ENCODE data around the gene GRIN2A. TPM values are rescaled to one million over a fixed set of nuclear protein-coding genes. Genes with fewer than 3 reads are reported as not detected.

Gene GRIN2A
- total RNA-seq, 1 donor from 2014 or later = not detected

DNA sequence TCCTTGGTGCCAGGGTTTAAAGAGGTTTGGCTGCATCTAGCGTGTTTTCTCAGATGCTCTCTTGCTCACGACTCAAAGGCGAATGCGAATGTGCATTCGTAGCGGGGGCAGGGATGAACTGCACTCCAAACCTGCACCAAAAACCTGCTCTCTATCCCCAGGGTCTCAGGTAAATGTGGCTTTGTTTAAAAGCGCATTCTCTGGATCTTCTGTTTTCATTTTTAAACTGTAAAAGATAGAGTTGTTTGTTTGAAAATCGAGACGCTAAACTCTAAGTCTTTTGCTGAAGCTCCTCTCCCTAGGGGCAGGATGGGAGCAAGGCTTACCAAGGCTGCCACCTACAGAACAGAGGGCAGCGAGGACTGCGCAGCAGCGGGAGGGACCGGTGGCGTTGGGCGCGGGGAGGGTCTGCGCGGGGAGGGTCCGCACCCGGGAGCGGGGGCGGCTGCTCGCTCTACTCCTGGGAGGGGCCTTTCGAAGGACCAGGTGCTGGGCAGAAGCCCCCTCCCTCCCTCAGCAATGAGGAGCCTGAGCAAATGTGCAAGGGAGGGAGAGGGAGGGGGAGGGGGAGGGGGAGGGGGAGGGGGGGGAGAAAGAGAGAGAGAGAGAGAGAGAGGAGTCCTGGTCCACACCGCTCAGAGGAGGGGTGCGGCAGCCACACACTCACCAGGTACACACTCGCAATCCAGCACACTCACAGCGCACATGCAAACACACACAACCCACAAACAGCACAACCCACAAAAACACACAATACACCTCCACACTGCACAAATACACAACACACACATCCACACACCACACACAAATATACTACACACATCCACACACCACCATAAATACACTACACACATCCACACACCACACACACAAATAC is 142.8 kb downstream of the GRIN2A start:
- Mint-ChIP-seq H3K4me3 (no peak overlapping the region), H3K9me3 (no peaks in the 10 kb centered on the region), H3K27me3 (no peaks in the 10 kb centered on the region), H3K36me3 (ENCODE audit: low read depth) (no peaks in the 10 kb centered on the region), H3K4me1 (no peaks in the 10 kb centered on the region), H3K27ac (no peak overlapping the region)
- intact Hi-C loops (cut with micrococcal nuclease) = no loop called here
- DNase-seq = no peak

DNA sequence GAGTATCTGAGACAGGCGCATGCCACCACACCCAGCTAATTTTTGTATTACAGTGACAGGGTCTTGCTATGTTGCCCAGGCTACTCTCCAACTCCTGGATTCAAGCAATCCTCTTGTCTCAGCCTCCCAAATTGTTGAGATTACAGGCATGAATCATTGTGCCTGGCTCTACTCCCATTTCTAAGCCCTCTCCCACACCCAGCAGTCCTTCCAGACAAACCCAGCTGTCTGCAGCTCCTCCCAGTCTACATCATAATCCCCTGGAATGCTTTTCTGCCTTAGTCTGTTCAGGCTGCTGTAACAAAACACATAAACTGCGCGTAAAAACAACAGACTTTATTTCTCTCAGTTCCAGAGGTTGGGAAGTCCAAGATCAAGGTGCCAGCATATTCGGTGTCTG is 144.5 kb downstream of the GRIN2A start:
- no peak overlapping the region for H3K27ac Mint-ChIP-seq
- intact Hi-C loops (cut with micrococcal nuclease) = no loop called here
- DNase-seq = no peak
- H3K27me3 Mint-ChIP-seq = no peaks in the 10 kb centered on the region
- no peaks in the 10 kb centered on the region for H3K36me3 Mint-ChIP-seq (ENCODE audit: low read depth)
- H3K4me1 Mint-ChIP-seq = no peaks in the 10 kb centered on the region
- no peak overlapping the region for H3K4me3 Mint-ChIP-seq
- H3K9me3 Mint-ChIP-seq = no peaks in the 10 kb centered on the region

DNA sequence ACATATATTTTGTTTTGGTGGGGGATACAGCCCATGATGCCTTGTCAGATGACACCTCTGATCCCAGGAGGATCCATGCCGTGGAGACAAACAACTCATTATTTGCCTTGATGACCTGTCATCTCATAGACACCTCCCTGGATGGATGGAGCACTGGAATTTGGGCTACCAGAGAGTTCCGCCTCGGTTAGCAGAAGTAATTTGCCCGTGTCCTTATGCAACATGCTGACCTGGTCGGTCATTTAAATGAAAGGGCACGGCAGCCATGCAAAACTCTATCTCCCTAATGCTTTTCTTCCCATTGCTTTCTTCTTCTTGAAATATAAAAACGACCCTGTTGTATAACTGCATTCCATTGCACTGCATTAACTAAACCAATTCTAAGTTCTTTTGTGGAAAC is 145.3 kb downstream of the GRIN2A start:
- Mint-ChIP-seq H3K4me1 (no peaks in the 10 kb centered on the region), H3K4me3 (no peak overlapping the region), H3K27me3 (no peaks in the 10 kb centered on the region)

DNA sequence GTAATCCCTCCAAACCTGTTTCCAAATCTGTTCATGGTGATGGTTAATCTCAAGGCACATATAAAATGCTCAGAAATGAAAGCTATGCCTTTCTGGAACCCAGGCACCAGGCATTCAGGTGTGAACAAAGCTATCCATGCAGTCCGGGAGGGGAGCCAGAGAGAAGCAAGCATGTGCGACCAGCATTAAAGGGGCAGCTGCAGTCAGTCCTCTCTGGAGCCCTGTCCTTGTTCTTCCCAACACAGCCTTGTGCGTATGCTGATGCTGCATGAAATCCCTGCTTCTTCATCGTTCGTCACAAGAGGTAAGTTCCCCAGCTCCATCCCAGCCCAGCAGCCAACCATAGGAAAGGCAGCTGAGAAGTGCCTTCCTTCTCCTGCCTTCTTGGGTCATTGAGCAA is 148.7 kb downstream of the GRIN2A start:
- no peaks in the 10 kb centered on the region for H3K27me3 Mint-ChIP-seq
- intact Hi-C loops (cut with micrococcal nuclease) = no loop called here
- no peaks in the 10 kb centered on the region for H3K9me3 Mint-ChIP-seq
- no peak overlapping the region for H3K4me3 Mint-ChIP-seq
- DNase-seq = no peak
- H3K36me3 Mint-ChIP-seq (ENCODE audit: low read depth) = no peaks in the 10 kb centered on the region
- no peak overlapping the region for H3K27ac Mint-ChIP-seq
- H3K4me1 Mint-ChIP-seq = no peaks in the 10 kb centered on the region

More for the DNA sequence above, 145.3 kb downstream of the GRIN2A start:
- Mint-ChIP-seq H3K36me3 (ENCODE audit: low read depth) (no peaks in the 10 kb centered on the region), H3K9me3 (no peaks in the 10 kb centered on the region), H3K27ac (no peak overlapping the region)
- intact Hi-C loops (cut with micrococcal nuclease) = no loop called here
- DNase-seq = no peak

DNA sequence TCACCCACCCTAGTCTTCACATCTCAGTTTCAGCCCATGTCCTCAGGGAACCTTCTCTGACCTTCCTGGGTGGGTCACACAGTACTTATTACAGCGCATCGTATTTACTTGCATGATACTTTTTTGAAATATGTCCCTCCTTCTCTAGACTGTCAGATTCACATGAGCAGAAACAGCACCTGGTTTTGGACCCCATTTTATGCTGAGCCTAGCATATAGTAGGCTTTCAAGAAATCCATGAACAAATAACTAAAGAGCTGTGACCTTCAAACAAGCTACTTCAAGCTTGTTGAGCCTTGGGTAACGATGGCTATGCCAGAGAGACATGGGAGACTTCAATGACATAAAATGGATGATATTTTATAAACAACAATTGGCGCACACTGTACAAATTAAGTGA is 150.3 kb downstream of the GRIN2A start:
- no peak overlapping the region for H3K4me3 Mint-ChIP-seq
- intact Hi-C loops (cut with micrococcal nuclease) = no loop called here
- no peak overlapping the region for H3K27ac Mint-ChIP-seq
- no peaks in the 10 kb centered on the region for H3K9me3 Mint-ChIP-seq
- no peaks in the 10 kb centered on the region for H3K4me1 Mint-ChIP-seq
- no peaks in the 10 kb centered on the region for H3K36me3 Mint-ChIP-seq (ENCODE audit: low read depth)
- H3K27me3 Mint-ChIP-seq = no peaks in the 10 kb centered on the region
- no peak for DNase-seq

DNA sequence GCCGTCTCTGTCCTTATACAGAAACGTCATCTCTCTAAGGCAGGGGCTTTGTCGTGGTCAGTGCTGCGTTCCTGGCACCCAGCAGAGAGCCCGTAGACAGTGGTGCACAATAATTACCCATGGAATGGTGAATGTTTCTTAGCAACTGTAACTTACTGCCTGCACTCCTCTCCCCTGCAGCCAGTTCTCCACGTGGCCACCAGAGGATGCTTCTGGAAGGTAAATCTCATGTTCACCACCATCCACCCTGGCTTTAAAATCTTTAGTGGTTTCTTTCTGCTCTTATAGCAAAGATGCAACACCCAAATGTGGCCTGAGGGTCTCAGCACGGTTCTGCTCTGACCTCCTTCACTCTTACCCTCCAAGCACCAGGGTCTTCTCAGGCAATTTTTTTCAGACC is 150.8 kb downstream of the GRIN2A start:
- Mint-ChIP-seq H3K27me3 (no peaks in the 10 kb centered on the region), H3K36me3 (ENCODE audit: low read depth) (no peaks in the 10 kb centered on the region), H3K4me1 (no peaks in the 10 kb centered on the region), H3K9me3 (no peaks in the 10 kb centered on the region), H3K4me3 (no peak overlapping the region), H3K27ac (no peak overlapping the region)
- no peak for DNase-seq
- intact Hi-C loops (cut with micrococcal nuclease) = no loop called here

DNA sequence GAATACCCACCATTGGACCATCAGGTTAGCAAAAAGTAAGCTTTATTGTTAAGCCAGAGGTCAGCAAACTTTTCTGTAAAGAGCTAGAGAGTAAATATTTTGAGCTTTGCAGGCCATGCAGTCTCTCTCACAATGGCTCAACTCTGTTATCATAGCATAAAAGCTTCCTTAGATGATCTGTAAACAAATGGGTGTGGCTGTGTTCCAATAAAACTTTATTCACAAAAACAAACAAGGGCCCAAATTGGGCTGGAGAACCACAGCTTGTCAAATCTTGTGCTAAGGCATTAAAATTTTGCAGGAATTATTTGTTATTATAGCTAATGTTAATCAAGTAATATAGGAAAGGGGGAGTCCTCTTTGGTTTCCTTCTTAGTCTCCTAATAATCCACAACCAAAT is 153.6 kb downstream of the GRIN2A start:
- Mint-ChIP-seq H3K4me1 (no peaks in the 10 kb centered on the region), H3K36me3 (ENCODE audit: low read depth) (no peaks in the 10 kb centered on the region), H3K4me3 (no peak overlapping the region), H3K27ac (no peak overlapping the region), H3K27me3 (no peaks in the 10 kb centered on the region), H3K9me3 (no peaks in the 10 kb centered on the region)
- intact Hi-C loops (cut with micrococcal nuclease) = no loop called here
- DNase-seq = no peak

DNA sequence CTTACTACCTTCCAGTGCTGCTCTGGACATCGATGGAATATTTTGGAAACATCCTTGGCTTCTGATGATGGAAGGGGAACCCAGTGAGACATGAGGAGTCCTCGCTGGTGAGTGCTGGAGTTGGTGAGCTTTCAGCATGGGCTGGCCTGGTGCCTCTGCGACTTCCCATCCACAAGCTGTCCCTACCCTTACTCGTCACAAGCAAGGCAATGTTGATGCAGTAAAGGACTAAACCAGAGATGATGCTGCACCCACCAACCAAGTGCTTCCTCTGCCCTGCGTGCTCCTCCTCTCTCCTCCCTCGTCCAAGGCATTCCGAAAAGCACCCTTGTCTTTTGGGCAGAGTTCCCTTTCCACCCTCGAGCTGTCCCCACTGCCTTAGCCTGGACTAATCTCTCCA is 154.7 kb downstream of the GRIN2A start:
- no peaks in the 10 kb centered on the region for H3K36me3 Mint-ChIP-seq (ENCODE audit: low read depth)
- no peak overlapping the region for H3K27ac Mint-ChIP-seq
- no peaks in the 10 kb centered on the region for H3K4me1 Mint-ChIP-seq
- intact Hi-C loops (cut with micrococcal nuclease) = no loop called here
- no peaks in the 10 kb centered on the region for H3K9me3 Mint-ChIP-seq
- H3K4me3 Mint-ChIP-seq = no peak overlapping the region
- no peak for DNase-seq
- no peaks in the 10 kb centered on the region for H3K27me3 Mint-ChIP-seq

DNA sequence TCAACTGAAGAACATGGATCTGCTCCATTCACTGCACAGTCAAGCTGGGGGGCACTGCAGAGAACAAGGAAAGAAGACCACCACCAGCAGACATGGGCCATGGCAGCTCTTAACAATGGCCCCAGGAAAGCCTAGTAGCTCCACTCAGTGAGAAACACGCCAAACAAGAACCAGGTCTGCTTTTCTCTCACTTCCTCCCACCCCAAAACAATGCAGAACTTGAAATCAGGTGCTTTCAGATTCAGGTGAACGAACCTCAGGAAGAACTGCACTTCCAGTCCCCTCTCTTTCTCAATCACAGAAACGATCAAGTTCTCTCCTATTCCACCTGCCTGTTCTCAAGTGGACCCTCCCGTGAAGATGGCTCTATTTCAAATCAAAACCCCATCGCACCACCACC is 155.6 kb downstream of the GRIN2A start:
- no peaks in the 10 kb centered on the region for H3K36me3 Mint-ChIP-seq (ENCODE audit: low read depth)
- no peak overlapping the region for H3K27ac Mint-ChIP-seq
- no peaks in the 10 kb centered on the region for H3K4me1 Mint-ChIP-seq
- no peaks in the 10 kb centered on the region for H3K9me3 Mint-ChIP-seq
- H3K4me3 Mint-ChIP-seq = no peak overlapping the region
- intact Hi-C loops (cut with micrococcal nuclease) = no loop called here
- no peaks in the 10 kb centered on the region for H3K27me3 Mint-ChIP-seq
- DNase-seq = no peak

DNA sequence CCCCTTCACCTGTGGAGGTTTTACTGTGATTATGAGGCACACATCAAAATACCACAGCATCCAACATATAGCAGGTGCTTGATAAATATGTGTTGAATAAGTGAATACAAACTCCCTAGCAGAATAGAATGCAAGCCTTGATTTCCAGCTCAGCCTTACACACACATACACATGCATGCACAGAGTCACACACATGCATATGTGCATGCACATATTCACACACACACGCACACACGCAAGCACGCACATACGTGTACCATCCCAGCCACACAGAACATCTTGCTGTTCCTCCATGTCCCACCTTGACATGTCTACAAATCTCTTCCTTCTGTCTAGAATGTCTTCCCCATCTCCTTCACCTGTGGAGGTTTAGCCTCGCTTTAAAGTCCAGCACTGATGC is 160.1 kb downstream of the GRIN2A start:
- Mint-ChIP-seq H3K36me3 (ENCODE audit: low read depth) (no peaks in the 10 kb centered on the region), H3K27ac (no peak overlapping the region), H3K4me1 (no peaks in the 10 kb centered on the region), H3K4me3 (no peak overlapping the region), H3K27me3 (no peaks in the 10 kb centered on the region), H3K9me3 (no peaks in the 10 kb centered on the region)
- intact Hi-C loops (cut with micrococcal nuclease) = no loop called here
- no peak for DNase-seq

DNA sequence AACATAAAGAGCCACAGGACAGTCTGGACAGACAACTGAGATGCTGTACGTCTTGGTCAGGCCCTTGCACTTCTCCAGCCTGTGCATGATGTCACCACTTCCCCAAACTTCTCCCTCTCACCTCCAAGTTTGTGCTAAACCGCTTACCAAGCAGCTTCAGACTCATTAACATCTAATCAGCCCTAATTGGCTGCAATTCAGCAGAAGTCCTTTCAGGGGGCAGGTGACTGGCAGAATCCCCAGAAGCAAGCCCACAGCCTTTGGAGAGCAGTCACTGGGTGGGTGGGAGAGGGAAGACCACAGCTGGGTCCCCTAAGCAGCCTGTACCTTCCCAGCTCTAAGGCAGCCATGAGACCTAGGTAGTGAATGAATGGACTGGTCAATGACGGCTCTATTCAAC is 161.4 kb downstream of the GRIN2A start:
- Mint-ChIP-seq H3K4me3 (no peak overlapping the region), H3K27me3 (no peaks in the 10 kb centered on the region), H3K4me1 (no peaks in the 10 kb centered on the region), H3K27ac (no peak overlapping the region), H3K9me3 (no peaks in the 10 kb centered on the region), H3K36me3 (ENCODE audit: low read depth) (no peaks in the 10 kb centered on the region)
- DNase-seq = no peak
- intact Hi-C loops (cut with micrococcal nuclease) = no loop called here

DNA sequence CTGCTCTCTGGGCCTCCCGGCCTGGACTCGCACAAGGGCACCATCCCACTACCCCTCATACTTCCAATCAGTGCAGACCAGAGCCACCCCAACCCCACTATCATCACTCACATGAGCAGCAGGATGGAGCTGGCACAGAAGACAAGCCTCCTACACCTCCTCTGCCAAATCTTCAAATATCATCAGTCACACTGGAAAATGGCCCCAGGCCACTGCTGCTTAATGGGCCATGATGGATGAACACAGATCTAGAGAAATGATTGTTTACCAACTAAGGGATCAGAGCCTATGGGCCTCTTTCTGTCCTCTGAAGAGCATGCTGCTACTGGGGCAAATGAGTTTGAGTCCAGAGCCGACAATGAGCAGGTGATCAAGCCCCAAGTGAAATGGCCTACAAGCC is 165.5 kb downstream of the GRIN2A start:
- Mint-ChIP-seq H3K9me3 (no peaks in the 10 kb centered on the region), H3K27me3 (no peaks in the 10 kb centered on the region), H3K36me3 (ENCODE audit: low read depth) (no peaks in the 10 kb centered on the region), H3K4me1 (no peaks in the 10 kb centered on the region), H3K4me3 (no peak overlapping the region), H3K27ac (no peak overlapping the region)
- DNase-seq = no peak
- intact Hi-C loops (cut with micrococcal nuclease) = no loop called here

DNA sequence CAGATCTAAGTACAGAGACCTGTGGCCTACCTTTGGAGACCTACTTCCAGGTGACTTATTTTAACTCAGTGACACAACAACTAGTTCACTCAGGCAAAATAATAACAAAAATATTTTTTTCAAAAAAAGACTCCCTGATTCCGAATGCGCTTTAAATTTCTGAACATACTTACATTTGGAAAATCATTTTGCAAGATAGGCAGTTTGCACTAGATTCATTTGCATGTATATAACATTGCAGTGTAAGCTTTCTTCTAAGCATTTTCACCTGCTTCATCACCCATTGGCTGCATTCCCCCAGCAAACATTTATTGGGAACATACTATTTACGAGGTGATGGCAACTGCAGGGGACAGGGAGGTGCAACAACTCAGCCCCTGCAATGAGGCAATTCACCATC is 166.8 kb downstream of the GRIN2A start:
- intact Hi-C loops (cut with micrococcal nuclease) = no loop called here
- Mint-ChIP-seq H3K27me3 (no peaks in the 10 kb centered on the region), H3K36me3 (ENCODE audit: low read depth) (no peaks in the 10 kb centered on the region), H3K9me3 (no peaks in the 10 kb centered on the region), H3K27ac (no peak overlapping the region), H3K4me3 (no peak overlapping the region), H3K4me1 (no peaks in the 10 kb centered on the region)
- DNase-seq = no peak

DNA sequence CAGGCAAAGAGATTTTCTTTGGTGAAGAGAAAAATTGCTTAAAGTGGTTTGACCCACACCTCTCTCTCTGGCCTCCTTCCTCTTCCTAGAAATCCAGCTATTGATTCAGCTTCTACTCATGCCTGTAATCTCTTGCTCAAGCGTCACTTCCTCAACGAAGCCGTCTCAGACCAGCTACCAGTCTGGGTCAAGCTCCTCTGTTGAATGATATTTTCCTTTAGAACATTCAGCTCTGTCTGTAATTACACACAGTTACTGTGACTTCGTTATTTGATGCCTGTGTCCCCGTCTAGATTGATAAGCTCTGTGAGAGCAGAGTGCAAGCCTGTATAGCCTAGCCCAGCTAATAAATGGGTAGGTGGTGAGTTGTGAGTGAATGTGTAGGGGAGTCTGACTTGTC is 168.5 kb downstream of the GRIN2A start:
- Mint-ChIP-seq H3K4me3 (no peak overlapping the region), H3K9me3 (no peaks in the 10 kb centered on the region), H3K27ac (no peak overlapping the region), H3K36me3 (ENCODE audit: low read depth) (no peaks in the 10 kb centered on the region), H3K27me3 (no peaks in the 10 kb centered on the region), H3K4me1 (no peaks in the 10 kb centered on the region)
- intact Hi-C loops (cut with micrococcal nuclease) = no loop called here
- DNase-seq = no peak

DNA sequence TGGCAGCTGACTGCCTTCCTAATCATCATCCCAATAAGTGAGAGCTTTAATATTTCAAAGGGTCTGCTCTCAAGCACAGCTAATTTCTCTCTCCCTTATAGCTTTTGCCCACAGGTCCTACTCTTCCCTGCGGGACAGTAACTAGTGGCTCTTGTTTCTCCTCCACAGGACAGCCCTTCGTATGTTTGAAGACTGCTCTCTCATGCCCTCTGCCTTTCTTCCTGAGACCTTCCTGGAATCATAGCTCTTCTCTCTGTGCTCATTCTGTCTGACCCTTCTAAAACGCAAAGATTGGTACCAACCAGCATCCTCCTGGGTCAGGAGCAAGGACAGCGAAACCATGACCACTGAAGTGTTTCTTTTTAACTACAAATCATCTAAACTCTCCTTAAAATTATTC is 168.9 kb downstream of the GRIN2A start:
- H3K9me3 Mint-ChIP-seq = no peaks in the 10 kb centered on the region

More for the DNA sequence above, 168.9 kb downstream of the GRIN2A start:
- DNase-seq = no peak
- Mint-ChIP-seq H3K4me3 (no peak overlapping the region), H3K27me3 (no peaks in the 10 kb centered on the region), H3K4me1 (no peaks in the 10 kb centered on the region), H3K27ac (no peak overlapping the region), H3K36me3 (ENCODE audit: low read depth) (no peaks in the 10 kb centered on the region)
- intact Hi-C loops (cut with micrococcal nuclease) = no loop called here

Measured in activated CD4-positive, alpha-beta T cell treated with anti-CD3 and anti-CD28 coated beads, Interleukin-2, amount 10 ng/mL, durations not matched to agents 24 days and 14 days (primary cell).